Lower leg skin (tissue), 3 donors: ENCODE results near the gene DRD4.

ENCODE experiments used
- CTCF ChIP-seq, 3 donors: fragments of 450-650 bp; IDR thresholded peaks; one replicate each; pipeline ENCODE4 v1.5.1; 2016; ENCODE audit warnings: antibody characterized with exemption in 3 of 3, mild to moderate bottlenecking in 3 of 3, moderate library complexity in 2 of 3
- POLR2A ChIP-seq, 2 donors: fragments of 450-650 bp; IDR thresholded peaks; one replicate each; pipeline ENCODE4 v1.6.1; 2016 to 2017; ENCODE audit warnings: antibody characterized with exemption in 2 of 2, mild to moderate bottlenecking in 1 of 2, moderate library complexity in 1 of 2

- TF ChIP-seq CTCF (IDR thresholded peaks at IDR 0.05) (no peak), POLR2A (IDR thresholded peaks at IDR 0.05) (no peak)
Measured at GRCh38 chr11:612201-612960, 24.7 kb upstream of the DRD4 start.
